Hepatocyte (in vitro differentiated cells): Measurements from ENCODE around the gene SLC4A5. TPM values are rescaled to one million over a fixed set of nuclear protein-coding genes. Genes with fewer than 3 reads are reported as not detected.
"Not testable (repeated sequence)": the region's sequence is repeated elsewhere in the genome, so short reads cannot be mapped to it uniquely, and the experiment has no call there.

Source experiments
- DNase-seq: peaks from one replicate; pipeline ENCODE4 v3.0.0-alpha.2; 2016; ENCODE audit warnings: low spot score
- H2AFZ ChIP-seq: fragments of 200-600 bp; sonication (generic); 2 replicates; pipeline ENCODE4 v1.6.0; 2016; ENCODE audit warnings: antibody characterized with exemption, mild to moderate bottlenecking
- H3K27ac ChIP-seq: fragments of 200-600 bp; sonication (generic); 2 replicates; pipeline ENCODE4 v1.5.1; 2016; ENCODE audit warnings: mild to moderate bottlenecking
- H3K27me3 ChIP-seq: fragments of 200-600 bp; sonication (generic); 2 replicates; pipeline ENCODE4 v1.6.1; 2016
- H3K36me3 ChIP-seq: fragments of 200-600 bp; sonication (generic); replicated peaks from 2 replicates; pipeline ENCODE4 v1.5.1; 2016; ENCODE audit warnings: low read depth; ENCODE audit not compliant: insufficient read depth
- H3K4me1 ChIP-seq: fragments of 200-600 bp; sonication (generic); 2 replicates; pipeline ENCODE4 v1.5.1; 2016; ENCODE audit warnings: mild to moderate bottlenecking, moderate library complexity; ENCODE audit not compliant: insufficient read depth
- H3K4me2 ChIP-seq: fragments of 200-600 bp; sonication (generic); 2 replicates; pipeline ENCODE4 v1.6.0; 2016
- H3K4me3 ChIP-seq: fragments of 200-600 bp; sonication (generic); 2 replicates; pipeline ENCODE4 v1.5.1; 2016; ENCODE audit warnings: mild to moderate bottlenecking
- H3K79me2 ChIP-seq: fragments of 200-600 bp; sonication (generic); 2 replicates; pipeline ENCODE4 v1.6.0; 2017; ENCODE audit warnings: mild to moderate bottlenecking
- H3K9me2 ChIP-seq: fragments of 200-600 bp; sonication (generic); replicated peaks from 2 replicates; pipeline ENCODE4 v1.6.0; 2017; ENCODE audit warnings: mild to moderate bottlenecking; ENCODE audit not compliant: insufficient read depth
- H3K9me3 ChIP-seq: fragments of 200-600 bp; sonication (generic); 2 replicates; pipeline ENCODE4 v1.5.1; 2016; ENCODE audit warnings: low read depth, mild to moderate bottlenecking
- H4K20me1 ChIP-seq: fragments of 200-600 bp; sonication (generic); 2 replicates; pipeline ENCODE4 v1.6.0; 2016; ENCODE audit warnings: mild to moderate bottlenecking; ENCODE audit not compliant: insufficient read depth, poor library complexity, severe bottlenecking
- EZH2 ChIP-seq: fragments of 200-600 bp; sonication (generic); IDR thresholded peaks from 2 replicates; pipeline ENCODE4 v1.6.1; 2016; ENCODE audit warnings: antibody characterized with exemption, mild to moderate bottlenecking, borderline replicate concordance
- EZH2phosphoT487 ChIP-seq: fragments of 200-600 bp; sonication (generic); IDR thresholded peaks from one replicate; pipeline ENCODE4 v1.6.1; 2018; ENCODE audit warnings: antibody characterized with exemption, mild to moderate bottlenecking, low read depth, moderate library complexity; ENCODE audit not compliant: unreplicated experiment, severe bottlenecking
- WGBS: methylation state at CpG from one replicate; pipeline ENCODE4 v1.1.6; 2016; ENCODE audit warnings: low lambda C conversion rate; ENCODE audit errors: missing lambda C conversion rate; 5-methylcytosine and 5-hydroxymethylcytosine counted together
- polyA plus RNA-seq: library from polyadenylated mRNA; unstranded; fragments of >200 nt; fragmentation: Nextera tagmentation; extraction: Ambion mirVana; gene quantifications from 2 replicates; pipeline ENCODE4 v1.2.1, GENCODE V29; 2016
- total RNA-seq: library from RNA; depleted of rRNA; stranded (reverse); fragments of >200 nt; gene quantifications from 2 replicates; pipeline ENCODE4 v1.2.3, GENCODE V29; 2014
- TF ChIP-seq, protein P1 (sequence below): fragments of 200-600 bp; sonication (generic); IDR thresholded peaks from 2 replicates; pipeline ENCODE4 v1.5.1; 2016; ENCODE audit warnings: antibody characterized with exemption, mild to moderate bottlenecking; ENCODE audit not compliant: poor library complexity

Gene SLC4A5
- total and polyA plus RNA-seq, 2 experiments from 2014 or later = 0.28 to 1.5 TPM

DNA sequence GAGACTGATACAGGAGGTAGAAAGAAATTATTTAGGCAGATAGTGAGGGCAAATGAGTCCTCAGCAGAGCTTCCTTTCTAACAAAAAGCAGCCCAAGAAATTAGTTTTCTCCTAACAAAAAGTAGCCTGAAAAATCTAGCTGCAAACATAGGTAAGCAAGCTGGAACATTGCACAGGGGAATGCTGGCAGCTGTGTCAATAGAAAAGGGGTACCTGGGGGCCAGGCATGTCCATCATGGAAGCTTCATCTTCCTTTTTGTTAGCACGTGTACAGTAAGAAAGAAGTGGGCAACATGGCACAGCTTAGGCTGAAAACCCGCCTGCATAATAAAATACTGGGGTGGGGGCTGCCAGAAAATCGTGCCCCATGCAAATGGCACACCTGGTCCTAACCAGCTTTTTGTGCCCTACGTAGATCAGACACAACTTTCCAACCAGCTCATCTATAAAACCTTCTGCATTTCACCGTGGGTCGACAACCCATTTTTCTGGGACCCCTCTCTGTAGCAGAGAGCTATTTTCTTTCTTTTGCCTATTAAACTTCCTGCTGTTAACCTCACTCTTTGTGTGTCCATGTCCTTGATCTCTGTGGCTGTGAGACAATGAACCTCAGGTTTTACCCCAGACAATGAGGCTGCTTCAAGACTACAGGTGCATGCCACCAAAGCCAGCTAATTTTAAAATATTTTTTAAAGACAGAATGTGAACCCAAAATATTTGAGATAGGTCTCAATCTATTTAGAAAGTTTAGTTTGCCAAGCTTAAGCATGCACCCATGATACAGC lies 151.4 kb downstream of the SLC4A5 start:
- H3K27ac ChIP-seq = no peak overlapping the region
- no peaks in the 10 kb centered on the region for H3K36me3 ChIP-seq
- WGBS = 71% methylated on average over 6 of the region's 6 CpGs
- H3K4me3 ChIP-seq = no peak overlapping the region
- no peaks in the 10 kb centered on the region for H3K9me2 ChIP-seq
- DNase-seq = no peak
- H3K4me1 ChIP-seq = no peaks in the 10 kb centered on the region
- H3K27me3 ChIP-seq = peaks cover 4% of the 10 kb centered on the region
- no peaks in the 10 kb centered on the region for H3K9me3 ChIP-seq
- no peaks in the 10 kb centered on the region for H4K20me1 ChIP-seq
- H2AFZ ChIP-seq = no peak overlapping the region
- TF ChIP-seq EZH2phosphoT487 = no peak
- no peak for TF ChIP-seq EZH2
- TF ChIP-seq, protein P1, sequence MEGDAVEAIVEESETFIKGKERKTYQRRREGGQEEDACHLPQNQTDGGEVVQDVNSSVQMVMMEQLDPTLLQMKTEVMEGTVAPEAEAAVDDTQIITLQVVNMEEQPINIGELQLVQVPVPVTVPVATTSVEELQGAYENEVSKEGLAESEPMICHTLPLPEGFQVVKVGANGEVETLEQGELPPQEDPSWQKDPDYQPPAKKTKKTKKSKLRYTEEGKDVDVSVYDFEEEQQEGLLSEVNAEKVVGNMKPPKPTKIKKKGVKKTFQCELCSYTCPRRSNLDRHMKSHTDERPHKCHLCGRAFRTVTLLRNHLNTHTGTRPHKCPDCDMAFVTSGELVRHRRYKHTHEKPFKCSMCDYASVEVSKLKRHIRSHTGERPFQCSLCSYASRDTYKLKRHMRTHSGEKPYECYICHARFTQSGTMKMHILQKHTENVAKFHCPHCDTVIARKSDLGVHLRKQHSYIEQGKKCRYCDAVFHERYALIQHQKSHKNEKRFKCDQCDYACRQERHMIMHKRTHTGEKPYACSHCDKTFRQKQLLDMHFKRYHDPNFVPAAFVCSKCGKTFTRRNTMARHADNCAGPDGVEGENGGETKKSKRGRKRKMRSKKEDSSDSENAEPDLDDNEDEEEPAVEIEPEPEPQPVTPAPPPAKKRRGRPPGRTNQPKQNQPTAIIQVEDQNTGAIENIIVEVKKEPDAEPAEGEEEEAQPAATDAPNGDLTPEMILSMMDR = no peak
- H3K4me2 ChIP-seq = no peak overlapping the region
- H3K79me2 ChIP-seq = no peaks in the 10 kb centered on the region

DNA sequence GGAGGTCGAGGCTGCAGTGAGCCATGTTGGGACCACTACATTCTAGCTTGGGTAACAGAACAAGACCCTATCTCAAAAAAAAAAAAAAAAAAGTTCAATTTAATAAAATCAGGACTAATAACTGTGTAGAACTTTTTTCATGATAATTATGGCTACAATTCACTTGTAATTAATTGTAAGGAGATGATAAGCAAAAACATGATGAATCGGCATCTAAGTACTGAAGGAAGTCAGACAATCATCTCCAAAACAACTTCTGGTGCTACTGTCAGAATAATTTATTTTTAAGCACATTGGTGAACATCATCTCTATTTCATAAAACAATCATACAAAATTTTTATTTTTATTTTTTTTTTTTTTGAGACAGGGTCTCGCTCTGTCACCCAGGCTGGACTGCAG lies 154.5 kb downstream of the SLC4A5 start:
- H3K9me3 ChIP-seq = no peaks in the 10 kb centered on the region
- H3K36me3 ChIP-seq = no peaks in the 10 kb centered on the region
- no peak overlapping the region for H3K27ac ChIP-seq
- no peak overlapping the region for H3K4me2 ChIP-seq
- no peak for DNase-seq
- no peaks in the 10 kb centered on the region for H3K9me2 ChIP-seq
- 94% methylated on average over 3 of the region's 3 CpGs for WGBS
- H3K4me1 ChIP-seq = no peaks in the 10 kb centered on the region
- no peaks in the 10 kb centered on the region for H4K20me1 ChIP-seq
- TF ChIP-seq, protein P1 = no peak
- TF ChIP-seq EZH2 = no peak
- TF ChIP-seq EZH2phosphoT487 = no peak
- no peak overlapping the region for H3K4me3 ChIP-seq
- H3K79me2 ChIP-seq = no peaks in the 10 kb centered on the region
- H2AFZ ChIP-seq = no peak overlapping the region
- peaks cover 4% of the 10 kb centered on the region for H3K27me3 ChIP-seq

DNA sequence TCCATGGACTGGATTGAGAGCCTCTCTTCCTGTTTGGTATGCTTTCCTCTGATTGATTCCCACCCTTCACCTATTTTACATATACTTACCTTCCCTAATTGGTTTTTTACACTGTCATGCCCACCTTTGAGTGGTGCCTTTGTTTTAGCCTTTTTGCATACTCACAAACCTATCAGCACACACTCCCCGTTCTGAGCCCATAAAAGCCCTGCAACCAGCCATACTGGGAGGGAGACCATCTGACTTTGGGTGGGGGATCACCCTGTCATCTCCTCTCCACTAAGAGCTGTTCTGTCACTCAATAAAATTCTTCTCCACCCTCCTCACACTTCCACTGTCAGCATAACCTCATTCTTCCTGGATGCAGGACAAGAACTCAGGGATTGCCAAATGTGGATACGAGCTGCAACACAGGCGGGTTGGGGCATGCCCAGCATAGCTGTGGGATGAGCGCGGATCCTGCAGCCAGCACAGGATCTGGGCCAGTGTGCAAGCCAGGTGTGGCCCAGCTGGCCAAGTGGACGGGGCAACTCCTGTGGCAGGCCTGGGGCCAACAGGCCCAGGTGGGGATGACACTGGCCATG lies 155.1 kb downstream of the SLC4A5 start:
- Histone ChIP-seq H3K36me3 (no peaks in the 10 kb centered on the region), H3K79me2 (no peaks in the 10 kb centered on the region), H3K4me2 (no peak overlapping the region), H2AFZ (no peak overlapping the region), H4K20me1 (no peaks in the 10 kb centered on the region), H3K27ac (no peak overlapping the region), H3K9me2 (no peaks in the 10 kb centered on the region), H3K4me1 (no peaks in the 10 kb centered on the region), H3K4me3 (no peak overlapping the region), H3K27me3 (peaks cover 4% of the 10 kb centered on the region), H3K9me3 (no peaks in the 10 kb centered on the region)
- peak; percentile 8 for DNase-seq
- TF ChIP-seq, protein P1 = no peak
- TF ChIP-seq EZH2phosphoT487 (no peak), EZH2 (no peak)
- 79% methylated on average over 6 of the region's 6 CpGs for WGBS

DNA sequence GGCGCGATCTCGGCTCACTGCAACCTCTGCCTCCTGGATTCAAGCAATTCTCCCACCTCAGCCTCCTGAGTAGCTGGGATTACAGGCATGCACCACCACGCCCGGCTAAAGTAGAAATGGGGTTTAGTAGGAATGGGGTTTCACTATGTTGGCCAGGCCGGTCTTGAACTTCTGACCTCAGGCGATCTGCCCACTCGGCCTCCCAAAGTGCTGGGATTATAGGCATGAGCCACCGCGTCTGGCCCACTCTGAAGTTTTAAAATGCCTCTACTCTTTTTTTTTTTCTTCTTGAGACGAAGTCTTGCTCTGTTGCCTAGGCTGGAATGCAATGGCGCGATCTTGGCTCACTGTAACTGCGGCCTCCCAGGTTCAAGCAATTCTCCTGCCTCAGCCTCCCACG lies 156.5 kb downstream of the SLC4A5 start:
- not testable (repeated sequence) for H3K4me2 ChIP-seq, H3K27ac ChIP-seq, H3K4me3 ChIP-seq, H3K9me2 ChIP-seq, DNase-seq, H3K79me2 ChIP-seq, H2AFZ ChIP-seq, H4K20me1 ChIP-seq, H3K4me1 ChIP-seq, H3K27me3 ChIP-seq, H3K36me3 ChIP-seq, H3K9me3 ChIP-seq
- WGBS = 96% methylated on average over 15 of the region's 15 CpGs
